GM11168 (cell line): Measurements from ENCODE around the gene PIK3CD.
"Not testable (repeated sequence)": the region's sequence is repeated elsewhere in the genome, so short reads cannot be mapped to it uniquely, and the experiment has no call there.

Experiments used
- in situ Hi-C: fragments of 300-500 bp; cut with MboI; formaldehyde crosslinking; loops from one replicate; pipeline ENCODE4 v1.12.0; 2022; ENCODE audit warnings: low sequenced_read_pairs; ENCODE audit not compliant: unreplicated experiment

The PIK3CD gene

GRCh38 chr1:9653210-9653490, 1.6 kb downstream of the PIK3CD start:
- in situ Hi-C loops: no loop called here

- in situ Hi-C loops: no loop called here
Observed at GRCh38 chr1:9653491-9654050, 2.0 kb downstream of the PIK3CD start.

DNA sequence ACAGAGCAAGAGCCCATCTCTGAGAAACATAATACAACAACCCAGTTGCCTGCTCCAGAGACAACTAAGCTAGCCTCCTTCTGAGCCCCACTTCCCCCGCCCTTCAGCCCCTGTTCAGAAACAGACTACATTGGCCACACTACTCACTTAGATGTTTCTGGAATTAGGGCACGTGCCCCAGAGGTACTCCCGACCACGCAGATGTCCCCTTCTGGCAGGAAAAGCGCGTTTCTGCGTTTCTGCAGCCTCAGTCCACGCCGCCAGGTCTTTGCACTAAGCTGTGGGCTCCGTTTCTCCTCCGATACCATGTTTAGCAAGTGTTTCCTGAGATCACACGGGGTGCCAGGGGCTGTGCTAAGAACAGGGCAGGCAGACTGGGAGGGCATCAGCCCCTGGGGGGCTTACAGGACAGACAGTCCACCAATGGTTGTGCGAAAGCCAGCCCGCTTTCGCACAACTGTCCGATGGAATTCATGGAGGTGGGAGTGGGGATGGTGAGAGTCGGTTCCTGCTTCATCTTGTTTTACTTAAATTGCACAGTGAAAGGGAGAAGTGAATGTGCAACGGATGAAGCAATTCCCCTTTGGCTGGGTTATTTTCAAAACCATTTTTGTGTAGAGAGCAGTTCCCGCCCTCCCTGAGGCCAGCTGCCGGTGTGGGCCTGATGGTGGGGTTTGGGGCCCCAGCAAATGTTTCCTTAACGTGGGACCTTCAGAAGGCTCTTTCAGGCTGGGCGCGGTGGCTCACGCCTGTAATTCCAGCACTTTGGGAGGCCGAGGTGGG, 2.7 kb downstream of the PIK3CD start:
- in situ Hi-C loops: no loop called here

DNA sequence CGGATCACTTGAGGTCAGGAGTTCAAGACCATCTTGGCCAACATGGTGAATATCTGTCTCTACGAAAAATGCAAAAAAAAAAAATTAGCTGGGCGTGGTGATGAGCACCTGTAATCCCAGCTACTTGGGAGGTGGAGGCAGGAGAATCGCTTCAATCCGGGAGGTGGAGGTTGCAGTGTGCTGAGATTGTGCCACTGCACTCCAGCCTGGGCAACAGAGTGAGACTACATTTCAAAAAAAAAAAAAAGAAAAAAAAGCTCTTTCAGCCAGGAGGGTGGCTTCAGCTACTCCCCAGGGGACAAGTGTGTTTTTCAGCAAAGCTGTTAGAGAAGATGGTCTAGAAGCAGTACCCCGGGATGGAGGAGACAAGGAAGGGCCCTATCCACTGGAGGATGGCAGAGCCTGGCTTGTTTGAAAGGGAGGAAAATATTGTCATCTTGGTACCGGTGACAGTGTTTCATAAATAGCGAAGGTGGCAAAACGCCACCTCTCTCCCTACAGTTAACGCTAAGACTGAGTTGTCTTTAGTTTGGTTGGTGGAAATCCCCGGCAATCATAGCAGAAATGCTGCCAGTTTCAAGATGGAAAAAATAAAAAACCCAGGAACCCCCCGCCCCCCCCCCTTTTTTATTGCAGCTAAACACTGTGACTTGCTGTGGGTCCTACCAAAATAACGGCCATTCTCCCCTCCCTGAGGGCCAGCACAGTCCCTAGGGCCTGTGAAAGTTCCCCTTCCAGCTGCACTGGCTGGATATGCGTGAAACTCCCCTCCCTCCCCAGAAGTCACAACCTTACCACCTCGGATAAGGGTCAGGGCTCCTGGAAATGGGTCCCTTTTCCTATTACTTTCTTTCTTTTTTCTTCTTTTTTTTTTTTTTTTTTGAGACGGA, 3.5 kb downstream of the PIK3CD start:
- in situ Hi-C loops: no loop called here

DNA sequence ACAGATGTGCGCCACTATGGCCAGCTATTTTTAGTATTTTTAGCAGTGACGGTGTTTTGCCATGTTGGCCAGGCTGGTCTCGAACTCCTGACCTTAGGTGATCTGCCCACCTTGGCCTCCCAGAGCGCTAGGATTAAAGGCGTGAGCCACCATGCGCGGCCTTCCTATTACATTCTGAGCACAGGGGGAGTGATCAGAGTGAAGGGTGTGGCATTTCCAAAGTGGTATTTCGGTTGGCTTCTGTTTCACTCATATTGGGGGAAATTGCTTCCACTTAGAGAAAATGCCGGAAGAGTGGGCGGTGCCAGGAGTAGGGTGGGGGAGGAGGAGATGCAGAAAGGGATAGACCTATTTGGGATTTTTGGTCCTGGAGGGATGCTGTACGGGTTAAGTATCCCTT, 4.3 kb downstream of the PIK3CD start:
- in situ Hi-C loops: no loop called here

DNA sequence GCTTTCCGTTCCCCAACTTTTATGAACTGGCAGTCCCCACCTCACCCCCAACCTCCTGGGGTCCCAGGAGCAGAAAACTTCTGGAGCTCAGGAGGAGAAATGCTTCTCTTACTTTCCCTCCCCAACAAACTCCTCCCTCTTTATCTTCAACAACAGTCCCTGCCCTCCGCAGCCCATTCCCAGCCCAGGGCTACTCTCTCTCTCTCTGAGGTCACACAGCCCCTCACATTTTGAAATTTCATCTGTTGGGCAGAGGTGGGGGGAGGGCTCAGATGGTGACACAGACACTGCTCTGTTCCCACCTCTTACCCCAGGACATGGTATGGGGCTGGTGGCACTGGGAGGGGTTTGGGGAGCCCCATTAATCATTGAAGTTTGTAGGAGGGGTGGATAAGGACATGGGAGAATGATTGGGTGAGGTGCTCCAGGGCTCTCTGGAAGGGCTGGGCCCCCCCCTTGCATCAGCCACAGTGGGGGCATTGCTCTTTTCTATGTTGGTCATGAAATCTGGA, 6.0 kb downstream of the PIK3CD start:
- in situ Hi-C loops: no loop called here

DNA sequence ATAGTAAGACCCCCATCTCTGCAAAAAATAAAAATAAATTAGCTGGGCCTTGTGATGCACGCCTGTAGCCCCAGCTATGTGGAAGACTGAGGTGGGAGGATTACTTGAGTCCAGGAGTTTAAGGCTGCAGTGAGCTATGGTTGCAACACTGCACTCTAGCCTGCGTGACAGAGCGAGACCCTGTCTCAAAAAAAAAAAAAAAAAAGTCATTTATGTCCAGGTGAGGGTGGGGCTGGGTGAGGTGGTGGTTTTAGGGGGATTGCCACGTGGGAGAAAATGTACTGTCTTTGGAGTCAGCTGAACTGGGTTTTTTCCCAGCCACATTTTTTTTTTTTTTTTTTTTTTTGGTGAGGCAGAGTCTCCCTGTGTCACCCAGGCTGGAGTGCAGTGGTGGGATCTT, 6.7 kb downstream of the PIK3CD start:
- in situ Hi-C loops: no loop called here

DNA sequence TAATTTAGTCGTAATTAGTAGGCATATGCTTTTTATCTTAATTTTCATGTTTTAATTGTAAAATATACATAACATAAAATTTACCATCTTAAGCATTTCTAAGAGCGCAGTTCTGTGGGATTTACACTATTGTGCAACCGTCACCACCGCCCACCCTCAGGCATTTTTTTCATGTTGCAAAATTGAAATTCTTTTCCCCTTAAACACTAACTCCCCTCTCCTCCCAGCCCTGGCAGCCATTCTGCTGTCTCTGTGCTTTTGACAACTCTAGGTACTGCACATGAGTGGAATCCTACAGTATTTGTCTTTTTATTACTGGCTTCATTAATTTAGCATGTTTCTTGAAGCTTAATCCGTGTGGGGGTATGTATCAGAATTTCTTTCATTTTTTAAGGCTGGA, 7.8 kb downstream of the PIK3CD start:
- in situ Hi-C loops: no loop called here

DNA sequence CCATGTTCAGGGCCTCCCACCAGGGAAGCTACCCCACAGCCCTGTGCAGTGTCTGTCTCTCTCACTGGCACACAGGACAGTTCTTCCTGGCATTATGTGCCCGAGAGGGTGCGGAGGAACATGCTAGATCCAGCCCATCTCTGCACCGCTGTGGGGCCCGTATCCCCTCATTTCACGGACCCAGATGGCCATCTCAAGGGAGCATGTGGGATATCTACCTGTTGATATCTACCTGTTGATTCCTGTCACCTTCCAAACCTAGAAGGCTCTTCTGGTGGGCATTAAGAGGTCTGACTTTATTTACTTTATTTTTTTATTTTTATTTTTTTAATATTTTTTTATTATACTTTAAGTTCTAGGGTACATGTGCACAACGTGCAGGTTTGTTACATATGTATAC, 11.7 kb downstream of the PIK3CD start:
- in situ Hi-C loops: no loop called here

- in situ Hi-C loops: no loop called here
Observed at GRCh38 chr1:9665193-9665592, 13.7 kb downstream of the PIK3CD start.

GRCh38 chr1:9668080-9668479, 16.5 kb downstream of the PIK3CD start:
- in situ Hi-C loops: no loop called here

GRCh38 chr1:9670085-9670484, 18.6 kb downstream of the PIK3CD start:
- in situ Hi-C loops: no loop called here

DNA sequence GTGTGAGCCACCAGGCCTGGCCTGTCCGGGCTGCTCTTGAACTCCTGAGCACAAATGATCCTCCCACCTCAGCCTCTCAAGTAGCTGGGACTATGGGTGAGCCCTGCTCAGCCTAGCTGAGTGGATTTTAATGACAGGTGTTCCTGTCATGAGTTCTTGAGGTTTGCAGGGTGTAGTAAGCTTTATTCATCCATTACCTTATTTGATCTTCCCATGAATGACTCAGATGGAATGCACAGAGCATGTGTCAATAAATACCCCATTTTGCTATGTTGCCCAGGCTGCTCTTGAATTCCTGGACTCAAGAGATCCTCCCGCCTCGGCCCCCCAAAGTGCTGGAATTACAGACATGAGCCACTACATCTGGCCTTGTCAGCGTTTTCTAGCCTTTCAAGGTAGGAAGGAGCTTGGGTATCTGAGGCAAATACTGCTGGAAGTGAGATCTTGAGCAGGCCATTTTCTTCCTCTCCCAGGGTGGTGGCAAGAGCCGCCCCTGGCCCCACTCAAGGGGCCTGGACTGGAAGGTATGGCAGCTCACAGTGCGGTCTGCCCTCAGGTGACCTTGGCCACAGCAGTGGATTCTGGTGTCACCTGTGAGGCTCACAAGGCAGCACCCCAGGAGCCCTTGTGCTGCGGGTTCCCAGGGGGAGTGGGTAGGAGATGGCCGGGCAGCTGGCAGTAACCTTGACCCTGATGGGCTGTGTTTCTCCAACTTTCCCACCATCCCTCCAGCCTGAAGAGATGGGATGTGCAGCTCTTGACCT, 20.0 kb downstream of the PIK3CD start:
- in situ Hi-C loops: no loop called here

GRCh38 chr1:9672444-9672843, 20.9 kb downstream of the PIK3CD start:
- in situ Hi-C loops: no loop called here

- in situ Hi-C loops: no loop called here
Observed at GRCh38 chr1:9675393-9675792, 23.9 kb downstream of the PIK3CD start.

GRCh38 chr1:9676128-9676527, 24.6 kb downstream of the PIK3CD start:
- in situ Hi-C loops: not testable (repeated sequence)

DNA sequence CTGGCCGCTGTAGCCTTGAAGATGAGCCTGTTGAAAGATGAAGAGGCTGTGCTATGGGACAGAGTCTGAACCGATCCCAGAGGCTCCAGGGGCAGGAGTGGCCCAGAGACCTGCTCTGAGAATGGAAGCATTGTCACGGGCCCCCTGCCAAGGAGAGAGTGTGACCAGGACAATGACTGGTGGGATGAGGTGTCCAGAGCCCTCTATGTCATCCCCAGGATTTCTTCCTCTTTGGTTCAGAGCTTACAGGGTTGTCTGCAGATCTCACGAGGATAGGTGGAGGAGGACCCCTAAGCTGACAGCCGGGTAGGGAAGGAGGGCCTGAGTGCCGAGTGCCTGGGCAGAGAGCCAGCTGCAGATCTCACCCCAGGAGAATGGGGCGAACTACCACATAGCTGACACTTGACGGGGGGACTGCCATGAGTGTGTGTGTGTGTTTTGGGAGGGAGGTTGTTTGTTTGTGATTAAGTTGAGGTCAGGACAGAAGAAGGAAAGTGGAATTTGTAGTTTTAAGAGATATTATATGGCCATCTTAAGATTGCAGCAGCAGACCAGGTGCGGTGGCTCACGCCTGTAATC, 25.4 kb downstream of the PIK3CD start:
- in situ Hi-C loops: no loop called here

DNA sequence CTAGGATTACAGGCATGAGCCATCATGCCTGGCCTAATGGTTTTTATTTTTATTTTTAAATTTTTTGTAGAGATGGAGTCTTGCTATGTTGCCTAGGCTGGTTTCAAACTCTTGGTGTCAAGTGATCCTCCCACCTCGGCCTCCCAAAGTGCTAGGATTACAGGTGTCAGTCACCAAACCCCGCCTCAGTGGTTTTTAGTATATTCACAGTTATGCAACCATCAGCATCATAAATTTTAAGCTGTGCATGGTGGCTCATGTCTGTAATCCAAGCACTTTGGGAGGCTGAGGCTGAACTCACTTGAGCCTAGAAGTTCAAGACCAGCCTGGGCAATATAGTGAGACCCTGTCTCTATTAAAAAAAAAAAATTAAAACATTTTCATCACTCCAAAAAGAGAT, 28.6 kb downstream of the PIK3CD start:
- in situ Hi-C loops: no loop called here

GRCh38 chr1:9680828-9681227, 29.3 kb downstream of the PIK3CD start:
- in situ Hi-C loops: no loop called here

- in situ Hi-C loops: no loop called here
Observed at GRCh38 chr1:9684801-9685200, 33.3 kb downstream of the PIK3CD start.
